CD14-positive monocyte (primary cell): ENCODE results near the gene ASRGL1. TPM values are rescaled to one million over a fixed set of nuclear protein-coding genes. Genes with fewer than 3 reads are reported as not detected.

Experiments used
- DNase-seq, 3 donors: peaks; one replicate each; pipeline ENCODE4 v3.0.0-alpha.2; 2011 to 2022
- H2AFZ ChIP-seq: 2 replicates; pipeline ENCODE4 v1.6.0; 2012; ENCODE audit warnings: mild to moderate bottlenecking, low read depth, low read length, inconsistent platforms; ENCODE audit not compliant: insufficient read depth, poor library complexity, severe bottlenecking
- H3K27ac ChIP-seq, 2 donors: 1 replicate in 1 of 2; 2 replicates in 1 of 2; pipeline ENCODE4 v1.5.1; 2012 to 2013; ENCODE audit warnings: low read length in 2 of 2, control low read depth in 1 of 2, inconsistent platforms in 1 of 2, low read depth in 1 of 2, mild to moderate bottlenecking in 1 of 2
- H3K27me3 ChIP-seq, 2 donors: one replicate each; pipeline versions ENCODE4 v1.6.0 to v1.6.1; 2011 to 2013; ENCODE audit warnings: low read length in 2 of 2; ENCODE audit not compliant: control insufficient read depth in 2 of 2, insufficient read depth in 2 of 2
- H3K36me3 ChIP-seq, 2 donors: replicated peaks in 1 of 2; 1 replicate in 1 of 2; 2 replicates in 1 of 2; pipeline versions ENCODE4 v1.5.1 to v1.6.1; 2012 to 2013; ENCODE audit warnings: low read length in 2 of 2, control low read depth in 1 of 2, inconsistent platforms in 1 of 2, mild to moderate bottlenecking in 1 of 2; ENCODE audit not compliant: insufficient read depth in 2 of 2, control insufficient read depth in 1 of 2
- H3K4me1 ChIP-seq, 2 donors: 1 replicate in 1 of 2; 2 replicates in 1 of 2; pipeline versions ENCODE4 v1.5.1 to v1.6.1; 2012 to 2013; ENCODE audit warnings: low read length in 2 of 2, control low read depth in 1 of 2, inconsistent platforms in 1 of 2, mild to moderate bottlenecking in 1 of 2, moderate library complexity in 1 of 2; ENCODE audit not compliant: insufficient read depth in 2 of 2, control insufficient read depth in 1 of 2
- H3K4me2 ChIP-seq: replicated peaks from 2 replicates; pipeline ENCODE3; 2012; ENCODE audit warnings: low read length, moderate library complexity, mild to moderate bottlenecking; ENCODE audit not compliant: poor library complexity, severe bottlenecking; ENCODE audit errors: extremely low read depth
- H3K4me3 ChIP-seq, 3 experiments: fragments of 200-600 bp in 1 of 3; sonication (generic) in 1 of 3; replicated peaks in 1 of 3; 1 replicate in 2 of 3; 2 replicates in 1 of 3; pipeline ENCODE4 v1.5.1; 2011 to 2013; ENCODE audit warnings: low read length in 3 of 3, mild to moderate bottlenecking in 3 of 3, control low read depth in 2 of 3, low read depth in 2 of 3, inconsistent platforms in 1 of 3, moderate library complexity in 1 of 3
- H3K79me2 ChIP-seq: 2 replicates; pipeline ENCODE4 v1.6.0; 2012; ENCODE audit warnings: mild to moderate bottlenecking, control low read depth, inconsistent platforms, low read length, moderate library complexity; ENCODE audit not compliant: insufficient read depth
- H3K9ac ChIP-seq: 2 replicates; pipeline ENCODE4 v1.6.0; 2017; ENCODE audit warnings: low read length, mild to moderate bottlenecking; ENCODE audit not compliant: insufficient read depth, poor library complexity, severe bottlenecking
- H3K9me3 ChIP-seq, 2 donors: replicated peaks in 1 of 2; 1 replicate in 1 of 2; 2 replicates in 1 of 2; pipeline versions ENCODE4 v1.5.1 to v1.6.1; 2012 to 2013; ENCODE audit warnings: low read length in 2 of 2, control low read depth in 1 of 2; ENCODE audit not compliant: control insufficient read depth in 1 of 2, insufficient read depth in 1 of 2
- H4K20me1 ChIP-seq: 2 replicates; pipeline ENCODE4 v1.6.0; 2012; ENCODE audit warnings: mild to moderate bottlenecking, low read length, control low read depth, moderate library complexity; ENCODE audit not compliant: insufficient read depth
- H3K27ac Mint-ChIP-seq, 7 donors: one replicate each; pipeline ENCODE4 v1.8.0; 2020; ENCODE audit warnings: mild to moderate bottlenecking in 7 of 7, mixed read lengths in 7 of 7, moderate library complexity in 6 of 7, inconsistent platforms in 2 of 7
- H3K27me3 Mint-ChIP-seq, 3 donors: one replicate each; pipeline ENCODE4 v1.8.0; 2021 to 2022; ENCODE audit warnings: low read depth in 3 of 3, mild to moderate bottlenecking in 3 of 3, mixed read lengths in 3 of 3, moderate library complexity in 3 of 3, inconsistent platforms in 1 of 3
- H3K36me3 Mint-ChIP-seq, 2 donors: one replicate each; pipeline ENCODE4 v1.8.0; 2020; ENCODE audit warnings: mixed read lengths in 2 of 2, inconsistent platforms in 1 of 2, mild to moderate bottlenecking in 1 of 2
- H3K4me1 Mint-ChIP-seq: one replicate; pipeline ENCODE4 v1.8.0; 2020; ENCODE audit warnings: mild to moderate bottlenecking, mixed read lengths
- H3K4me3 Mint-ChIP-seq, 2 donors: one replicate each; pipeline ENCODE4 v1.8.0; 2020; ENCODE audit warnings: mild to moderate bottlenecking in 2 of 2, mixed read lengths in 2 of 2, moderate library complexity in 1 of 2
- H3K9me3 Mint-ChIP-seq, 7 donors: one replicate each; pipeline ENCODE4 v1.8.0; 2020 to 2022; ENCODE audit warnings: mixed read lengths in 7 of 7, mild to moderate bottlenecking in 6 of 7, moderate library complexity in 6 of 7, inconsistent platforms in 2 of 7
- CTCF ChIP-seq: fragments of 200-600 bp; IDR thresholded peaks from one replicate; pipeline ENCODE4 v1.8.0; 2022; ENCODE audit warnings: antibody characterized with exemption, mild to moderate bottlenecking
- WGBS: methylation state at CpG from one replicate; pipeline ENCODE4 v1.1.5; 2013; ENCODE audit warnings: missing lambda C conversion rate; ENCODE audit not compliant: insufficient coverage; 5-methylcytosine and 5-hydroxymethylcytosine counted together
- intact Hi-C, 2 donors: fragments of 100-400 bp; cut with micrococcal nuclease; formaldehyde crosslinking; loops; one replicate each; pipeline versions ENCODE4 v1.15.0 to v1.15.1; 2023
- polyA plus RNA-seq, 3 donors: library from polyadenylated mRNA; depleted of rRNA in 1 of 3; unstranded in 2 of 3; stranded (reverse) in 1 of 3; fragments of 300-500 nt in 2 of 3; fragments of >200 nt in 1 of 3; fragmentation: Illumina TruSeq in 2 of 3; gene quantifications; 1 replicate in 2 of 3; 2 replicates in 1 of 3; pipeline ENCODE4 v1.2.3, GENCODE V29; 2012 to 2021

Gene ASRGL1
- polyA plus RNA-seq, 3 donors: 22.3 to 57.8 (median 50.6) TPM

GRCh38 chr11:62399878-62400266 is 62.6 kb downstream of the ASRGL1 start:
- H3K27ac ChIP-seq: no peak overlapping the region
- 100% methylated on average over 6 of the region's 7 CpGs for WGBS
- H2AFZ ChIP-seq: no peak overlapping the region
- no peak for TF ChIP-seq CTCF
- H3K4me3 Mint-ChIP-seq: no peak overlapping the region
- H3K4me3 ChIP-seq: no peak overlapping the region
- no peaks in the 10 kb centered on the region for H3K79me2 ChIP-seq
- no peak overlapping the region for H3K4me2 ChIP-seq
- intact Hi-C loops: loop anchor here (5.0 to 10.0 kb wide), 2 partner anchors 287 to 295 kb away; partner anchors contain the start of gene LRRN4CL (in 1 of the 2)
- peaks cover 0 to 2% (median 0%) of the 10 kb centered on the region in 7 donors for H3K9me3 Mint-ChIP-seq
- H4K20me1 ChIP-seq: no peaks in the 10 kb centered on the region
- H3K9ac ChIP-seq: no peak overlapping the region
- peaks cover 2 to 3% of the 10 kb centered on the region in 2 donors for H3K36me3 Mint-ChIP-seq
- no peaks in the 10 kb centered on the region for H3K9me3 ChIP-seq
- DNase-seq: no peak
- H3K27ac Mint-ChIP-seq: no peak overlapping the region
- peaks cover 45% of the 10 kb centered on the region for H3K4me1 Mint-ChIP-seq
- H3K36me3 ChIP-seq: no peaks in the 10 kb centered on the region
- no peaks in the 10 kb centered on the region for H3K27me3 ChIP-seq
- H3K4me1 ChIP-seq: peaks cover 26 to 39% of the 10 kb centered on the region in 2 donors
- peaks cover 0 to 4% (median 0%) of the 10 kb centered on the region in 3 donors for H3K27me3 Mint-ChIP-seq

DNA sequence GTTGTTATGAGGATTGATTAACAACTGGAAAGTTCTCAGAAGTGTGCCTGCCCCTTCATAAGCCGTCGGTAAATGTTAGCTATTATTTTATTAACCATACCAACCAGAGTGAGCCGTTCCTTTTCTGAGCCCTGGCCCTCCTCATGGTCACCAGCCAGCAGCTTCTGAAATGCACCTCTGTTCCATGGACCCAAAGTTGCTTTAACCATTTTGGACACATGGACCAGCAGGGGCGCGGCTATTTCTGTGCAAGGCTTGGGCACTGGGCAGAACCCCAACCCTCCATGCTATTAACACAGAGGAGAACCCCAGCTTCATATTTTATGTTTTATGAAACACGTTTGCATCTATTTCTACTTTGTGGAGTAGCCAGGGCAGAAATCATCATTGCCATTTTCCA is 63.0 kb downstream of the ASRGL1 start:
- Histone ChIP-seq H3K79me2 (no peaks in the 10 kb centered on the region), H3K9ac (no peak overlapping the region), H4K20me1 (no peaks in the 10 kb centered on the region), H3K4me3 (no peak overlapping the region), H3K4me1 (peaks cover 23 to 35% of the 10 kb centered on the region in 2 donors), H3K4me2 (no peak overlapping the region), H3K9me3 (no peaks in the 10 kb centered on the region), H3K27me3 (no peaks in the 10 kb centered on the region), H3K27ac (no peak overlapping the region), H2AFZ (no peak overlapping the region), H3K36me3 (no peaks in the 10 kb centered on the region)
- peaks cover 2 to 6% of the 10 kb centered on the region in 2 donors for H3K36me3 Mint-ChIP-seq
- no peak for DNase-seq
- H3K4me3 Mint-ChIP-seq: no peak overlapping the region
- H3K4me1 Mint-ChIP-seq: peaks cover 41% of the 10 kb centered on the region
- no peak overlapping the region for H3K27ac Mint-ChIP-seq
- intact Hi-C loops: no loop called here
- H3K27me3 Mint-ChIP-seq: peaks cover 0 to 4% (median 0%) of the 10 kb centered on the region in 3 donors
- 100% methylated on average over 1 of the region's 6 CpGs for WGBS
- no peak for TF ChIP-seq CTCF
- peaks cover 0 to 2% (median 0%) of the 10 kb centered on the region in 7 donors for H3K9me3 Mint-ChIP-seq
